Endothelial cell of umbilical vein (primary cell): ENCODE data around the gene IGFBPL1. TPM values are rescaled to one million over a fixed set of nuclear protein-coding genes. Genes with fewer than 3 reads are reported as not detected.

Source experiments
- BruUV-seq: library from RNA; stranded (reverse); fragments of 400-500 nt; replicated peaks from 2 replicates; lab custom pipeline; 2021; lab: Mats Ljungman, UMichigan
- CTCF ChIA-PET: fragments of 300-600, 350-600 bp; sonication (Branson Sonifier 250); formaldehyde crosslinking; loops from one replicate; lab custom pipeline; 2021; ENCODE audit warnings: antibody characterized with exemption, inconsistent platforms; lab: Charles Lee
- POLR2A ChIA-PET: fragments of 300-600, 350-600 bp; sonication (Branson Sonifier 250); formaldehyde crosslinking; loops from one replicate; lab custom pipeline; 2021; ENCODE audit warnings: antibody characterized with exemption, inconsistent platforms; lab: Charles Lee
- DNase-seq: peaks from one replicate; pipeline ENCODE4 v3.0.0-alpha.2; 2011; ENCODE audit warnings: low read depth, low spot score
- FAIRE-seq: peaks from 2 replicates; lab custom pipeline; 2011; peaks lifted over from hg19 to GRCh38; lab: Jason Lieb, UNC
- H2AFZ ChIP-seq: 2 replicates; pipeline ENCODE4 v1.6.0; 2012; ENCODE audit warnings: low read depth, low read length, control low read depth, inconsistent platforms
- H3K27ac ChIP-seq: 2 replicates; pipeline ENCODE4 v1.5.1; 2011; ENCODE audit warnings: low read depth, mild to moderate bottlenecking, control low read depth, low read length, moderate library complexity; ENCODE audit not compliant: insufficient read depth
- H3K27me3 ChIP-seq, 2 experiments: 2 replicates each; pipeline versions ENCODE4 v1.6.0 to v1.6.1; 2011; ENCODE audit warnings: low read length in 2 of 2, mixed read lengths in 1 of 2; ENCODE audit not compliant: control insufficient read depth in 2 of 2, insufficient read depth in 2 of 2
- H3K36me3 ChIP-seq, 2 experiments: 2 replicates in 1 of 2; 3 replicates in 1 of 2; pipeline ENCODE4 v1.5.1; 2011; ENCODE audit warnings: low read length in 2 of 2, mild to moderate bottlenecking in 1 of 2, moderate library complexity in 1 of 2; ENCODE audit not compliant: control insufficient read depth in 2 of 2, insufficient read depth in 2 of 2; ENCODE audit errors: extremely low read depth in 1 of 2
- H3K4me1 ChIP-seq: 3 replicates; pipeline ENCODE4 v1.5.1; 2011; ENCODE audit warnings: mild to moderate bottlenecking, low read length; ENCODE audit not compliant: control insufficient read depth, insufficient read depth; ENCODE audit errors: extremely low read depth
- H3K4me2 ChIP-seq: 2 replicates; pipeline ENCODE4 v1.6.1; 2011; ENCODE audit warnings: low read length, control low read depth, mixed read lengths; ENCODE audit not compliant: insufficient read depth
- H3K4me3 ChIP-seq, 3 experiments: fragments of 200-600 bp in 1 of 3; sonication (generic), shearing (Covaris generic) in 1 of 3; replicated peaks in 1 of 3; 2 replicates each; pipeline ENCODE4 v1.5.1; 2011 to 2016; ENCODE audit warnings: control low read depth in 3 of 3, low read length in 3 of 3, mild to moderate bottlenecking in 2 of 3, inconsistent platforms in 1 of 3, low read depth in 1 of 3, moderate library complexity in 1 of 3; ENCODE audit not compliant: insufficient read depth in 1 of 3
- H3K79me2 ChIP-seq: 2 replicates; pipeline ENCODE4 v1.6.0; 2012; ENCODE audit warnings: low read length, inconsistent platforms; ENCODE audit not compliant: control insufficient read depth, insufficient read depth
- H3K9ac ChIP-seq: replicated peaks from 2 replicates; pipeline ENCODE3; 2011; ENCODE audit warnings: low read length, control low read depth; ENCODE audit not compliant: insufficient read depth; ENCODE audit errors: extremely low read depth
- H3K9me1 ChIP-seq: replicated peaks from 3 replicates; pipeline ENCODE4 v1.6.0; 2011; ENCODE audit warnings: mild to moderate bottlenecking, low read length; ENCODE audit not compliant: control insufficient read depth, insufficient read depth; ENCODE audit errors: extremely low read depth
- H3K9me3 ChIP-seq: replicated peaks from 2 replicates; pipeline ENCODE4 v1.5.1; 2012; ENCODE audit warnings: low read length, inconsistent platforms; ENCODE audit not compliant: control insufficient read depth, insufficient read depth
- H4K20me1 ChIP-seq: replicated peaks from 2 replicates; pipeline ENCODE3; 2011; ENCODE audit warnings: mild to moderate bottlenecking, low read length; ENCODE audit not compliant: control insufficient read depth, insufficient read depth; ENCODE audit errors: extremely low read depth
- CTCF ChIP-seq, 2 donors: IDR thresholded peaks; 1 replicate in 1 of 2; 2 replicates in 1 of 2; pipeline ENCODE4 v1.5.1; 2011; ENCODE audit warnings: low read length in 2 of 2, mild to moderate bottlenecking in 2 of 2, moderate library complexity in 2 of 2, control low read depth in 1 of 2, inconsistent platforms in 1 of 2, low read depth in 1 of 2; ENCODE audit not compliant: insufficient read depth in 1 of 2; ENCODE audit errors: extremely low read depth in 1 of 2
- EZH2 ChIP-seq: IDR thresholded peaks from 2 replicates; pipeline ENCODE4 v1.6.1; 2012; ENCODE audit warnings: borderline replicate concordance, low read depth, mild to moderate bottlenecking, moderate library complexity, low read length, inconsistent platforms; ENCODE audit not compliant: severe bottlenecking
- FOS ChIP-seq: IDR thresholded peaks from 2 replicates; pipeline ENCODE4 v1.6.1; 2011; ENCODE audit warnings: mild to moderate bottlenecking, low read length, moderate library complexity, borderline replicate concordance; ENCODE audit not compliant: insufficient read depth
- GATA2 ChIP-seq: IDR thresholded peaks from 2 replicates; pipeline ENCODE4 v1.7.0; 2011; ENCODE audit warnings: low read depth, mild to moderate bottlenecking, moderate library complexity, mixed read lengths, low read length; ENCODE audit not compliant: insufficient read length, insufficient read depth
- JUN ChIP-seq: IDR thresholded peaks from 2 replicates; pipeline ENCODE4 v1.6.1; 2011; ENCODE audit warnings: borderline replicate concordance, low read depth; ENCODE audit not compliant: insufficient read length, insufficient read depth
- MAX ChIP-seq: IDR thresholded peaks from 2 replicates; pipeline ENCODE4 v1.6.1; 2011; ENCODE audit not compliant: insufficient read depth, insufficient read length
- MYC ChIP-seq: IDR thresholded peaks from one replicate; pipeline ENCODE4 v1.6.1; 2011; ENCODE audit warnings: mild to moderate bottlenecking, low read depth, low read length
- POLR2A ChIP-seq: IDR thresholded peaks from 2 replicates; pipeline ENCODE4 v1.6.1; 2012; ENCODE audit warnings: low read depth, mild to moderate bottlenecking, control low read depth, low read length
- POLR2AphosphoS5 ChIP-seq: IDR thresholded peaks from 2 replicates; pipeline ENCODE4 v1.6.1; 2012; ENCODE audit warnings: low read depth, mild to moderate bottlenecking, control low read depth, low read length, moderate library complexity; ENCODE audit not compliant: insufficient read depth
- dilution Hi-C: fragments of 300-500 bp; cut with MboI; formaldehyde crosslinking; loops from one replicate; pipeline ENCODE4 v1.15.0; 2019; ENCODE audit warnings: low sequenced_read_pairs; ENCODE audit not compliant: extremely low pct_ligation_motif_present
- intact Hi-C: fragments of 100-400 bp; cut with micrococcal nuclease; formaldehyde crosslinking; loops from one replicate; pipeline ENCODE4 v1.10.0; 2022
- polyA plus RNA-seq, 4 experiments: library from polyadenylated mRNA; depleted of rRNA in 3 of 4; stranded (reverse) in 3 of 4; unstranded in 1 of 4; fragments of >200 nt; gene quantifications; 2 replicates each; pipeline versions ENCODE4 v1.2.1 to v1.2.3, GENCODE V29; 2011 to 2012; ENCODE audit warnings: missing spikeins in 1 of 4
- total RNA-seq: library from RNA; stranded (reverse); gene quantifications from 2 replicates; pipeline ENCODE4 v1.2.3, GENCODE V29; 2021

The IGFBPL1 gene
- total and polyA plus RNA-seq, 2 donors (not counting 3 experiments of a cell fraction or from before 2014, with no cell fraction given): not detected

- TF ChIP-seq GATA2 (no peak), JUN (no peak), POLR2AphosphoS5 (no peak), MYC (no peak), EZH2 (no peak), MAX (no peak), FOS (no peak), CTCF (IDR thresholded peaks at IDR 0.05; ENCODE audit: extremely low read depth in 1 of 2, insufficient read depth in 1 of 2, low read depth in 1 of 2, low read length in 2 of 2) (no peak), POLR2A (no peak)
- H3K36me3 ChIP-seq: no peaks in the 10 kb centered on the region
- DNase-seq: no peak
- H2AFZ ChIP-seq: no peak overlapping the region
- H3K9ac ChIP-seq: no peak overlapping the region
- H3K4me3 ChIP-seq: no peak overlapping the region
- CTCF ChIA-PET: no interaction called here
- H3K9me3 ChIP-seq: no peaks in the 10 kb centered on the region
- H3K27me3 ChIP-seq: peaks cover 4 to 7% of the 10 kb centered on the region in 2 experiments
- no peaks in the 10 kb centered on the region for H3K79me2 ChIP-seq
- no peak for FAIRE-seq
- BruUV-seq: no TSS peak
- no peaks in the 10 kb centered on the region for H3K9me1 ChIP-seq
- dilution Hi-C loops: no loop called here
- no peaks in the 10 kb centered on the region for H3K4me1 ChIP-seq
- POLR2A ChIA-PET: no interaction called here
- H3K4me2 ChIP-seq: no peak overlapping the region
- H4K20me1 ChIP-seq: no peaks in the 10 kb centered on the region
- H3K27ac ChIP-seq: no peak overlapping the region
- intact Hi-C loops: no loop called here
These were observed 37.2 kb downstream of the IGFBPL1 start for GRCh38 chr9:38387066-38387465.
